Right ventricle myocardium inferior (tissue), 1 donor: ENCODE measurements around the gene TCEA3. TPM values are rescaled to one million over a fixed set of nuclear protein-coding genes. Genes with fewer than 3 reads are reported as not detected.

Source experiments
- ATAC-seq: fragments of 200-7000 bp; cut with Tn5 transposase; one replicate; pipeline ENCODE4 v1.9.1; 2020; ENCODE audit warnings: mild to moderate bottlenecking, moderate library complexity
- DNase-seq: peaks from one replicate; pipeline ENCODE4 v3.0.0; 2021; ENCODE audit errors: missing footprints
- intact Hi-C: fragments of 100-400 bp; cut with DNase I; formaldehyde crosslinking; loops from one replicate; pipeline ENCODE4 v1.11.0; 2022
- total RNA-seq: library from RNA; stranded (reverse); fragmentation: NEBNext Ultra II Directional; extraction: Animal tissue kit (Norgen Biotek cat#: 25700); gene quantifications from one replicate; pipeline ENCODE4 v1.2.1, GENCODE V29; 2021
- donor health status: DM: no; HTN: yes; CAD: no; lungs with severe emphysema.

Gene TCEA3
- total RNA-seq, 1 donor from 2014 or later, result 73.6 TPM

DNA sequence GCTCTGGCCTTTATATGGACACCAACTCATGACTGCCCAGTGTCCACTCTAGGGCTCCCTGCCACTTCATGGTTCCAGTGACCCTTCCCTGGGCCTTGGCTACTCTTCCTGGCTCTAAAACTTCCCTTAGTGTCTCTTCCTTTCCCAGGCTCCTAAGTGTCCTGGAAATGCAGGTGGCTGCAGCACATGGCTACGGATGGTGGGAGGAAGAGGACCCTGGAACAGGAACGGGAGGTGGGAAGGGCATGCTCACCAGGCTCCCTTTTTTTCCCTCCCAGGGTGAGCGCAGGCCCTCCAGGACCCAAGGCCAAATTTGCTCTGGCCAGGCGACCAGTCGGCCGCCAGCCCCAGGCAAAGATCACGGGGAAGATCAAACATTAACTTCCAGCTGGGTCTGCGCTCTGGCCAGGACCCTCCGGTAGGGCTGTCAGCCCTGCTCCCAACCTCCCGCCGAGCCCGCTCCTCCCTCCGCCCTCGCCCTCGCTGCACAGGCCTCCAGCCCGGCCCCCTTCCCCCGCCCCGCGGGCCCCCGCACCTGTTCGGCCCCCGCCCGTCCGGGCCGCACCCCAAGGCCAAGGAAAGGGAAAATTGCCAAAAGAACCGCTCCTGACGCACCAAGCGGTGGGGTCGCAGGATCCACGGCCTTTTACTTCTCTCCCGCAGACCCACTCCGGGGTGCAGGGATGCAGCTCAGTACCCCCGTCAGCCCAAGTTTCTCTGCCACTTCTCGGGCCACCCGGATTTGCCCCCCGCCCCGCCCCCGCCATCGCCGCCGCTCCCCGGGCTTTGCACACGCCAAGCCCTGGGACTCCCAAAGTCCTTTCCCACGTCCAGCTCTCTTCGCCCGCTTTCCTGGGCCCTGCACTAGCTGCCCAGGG lies 894 bp downstream of the TCEA3 start:
- intact Hi-C loops, result loop anchor here (2.0 to 5.0 kb wide), 3 partner anchors 19 to 76 kb away; partner anchors contain the start of gene ASAP3
- DNase-seq (no peak), ATAC-seq (peak; percentile 33)

DNA sequence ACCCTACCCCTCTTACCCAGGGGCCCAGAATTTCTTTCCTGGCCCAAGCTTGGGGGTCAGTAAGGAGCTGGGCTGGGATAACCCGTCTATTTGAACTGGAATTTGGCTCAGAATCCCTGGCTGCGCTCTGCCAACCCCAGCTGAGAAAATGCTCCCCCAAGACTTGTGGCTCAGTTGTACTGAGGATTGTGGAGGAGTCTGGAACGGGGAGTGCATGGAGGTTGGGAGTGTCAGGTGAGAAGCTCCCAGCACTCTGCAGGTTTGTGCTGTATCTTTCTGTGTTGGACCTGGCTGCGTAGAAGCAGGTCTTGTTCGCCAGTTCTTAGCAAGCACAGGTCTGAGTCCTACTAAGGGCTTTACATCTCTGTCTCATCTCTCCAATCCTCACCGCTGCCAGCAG lies 1.6 kb downstream of the TCEA3 start:
- DNase-seq (no peak), ATAC-seq (no peak)
- intact Hi-C loops, result loop anchor here (2.0 to 5.0 kb wide), 3 partner anchors 18 to 76 kb away; partner anchors contain the start of gene ASAP3

DNA sequence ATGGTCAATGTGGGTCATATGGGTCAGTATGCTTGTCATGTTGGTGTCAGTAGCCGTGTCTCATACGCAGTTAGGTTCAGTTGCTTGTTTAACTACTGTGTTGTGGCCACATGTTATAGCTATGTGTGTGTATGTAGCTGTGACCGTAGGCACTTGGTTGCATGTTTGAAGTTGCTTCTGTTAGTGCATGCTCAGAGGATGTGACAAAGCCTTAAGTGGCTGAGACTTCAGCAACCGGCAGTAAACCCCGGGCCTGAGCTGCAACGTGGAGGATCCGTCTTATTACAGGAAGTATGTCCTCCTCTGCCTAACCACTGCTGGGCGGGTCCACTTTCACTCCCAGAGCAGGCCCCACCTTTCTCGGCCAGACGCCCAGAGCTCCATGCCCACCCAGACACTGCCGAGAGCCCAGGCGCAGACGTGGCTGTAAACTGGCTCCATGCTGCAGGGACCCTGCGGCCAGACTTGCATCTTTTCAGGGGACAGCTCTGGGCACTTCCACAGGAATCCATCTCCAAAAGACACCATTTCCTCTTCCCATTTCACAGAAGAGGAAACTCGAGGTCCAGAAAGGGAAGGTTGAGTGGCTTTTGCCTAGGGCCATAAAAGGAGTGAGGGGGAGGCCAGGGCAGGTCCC lies 2.2 kb downstream of the TCEA3 start:
- DNase-seq, result peak; percentile 86
- ATAC-seq, result peak; percentile 44
- intact Hi-C loops, result loop anchor here (2.0 to 5.0 kb wide), 3 partner anchors 18 to 75 kb away; partner anchors contain the start of gene ASAP3

DNA sequence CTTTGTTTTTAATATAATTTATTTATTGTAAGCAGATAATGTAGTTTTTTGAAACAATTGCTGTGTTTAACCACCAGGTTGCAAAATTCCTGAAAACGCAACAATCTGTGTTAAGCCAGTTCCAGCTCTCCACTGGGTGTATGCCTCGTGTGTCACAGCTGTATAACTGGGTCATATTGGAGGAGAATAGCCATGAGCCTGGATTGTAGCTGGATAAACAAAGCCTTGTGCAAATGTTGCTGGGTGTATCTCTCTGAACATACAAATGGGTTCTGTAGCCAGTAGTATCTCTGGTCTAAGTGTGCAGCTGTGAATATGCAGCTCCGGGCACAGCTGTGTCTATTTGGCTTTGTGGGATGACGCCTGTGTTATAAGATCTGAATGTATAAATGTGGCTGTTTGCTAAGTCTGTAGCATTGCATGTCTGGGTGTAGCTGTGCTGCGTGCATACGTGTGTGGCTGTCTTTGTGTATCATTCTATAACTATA lies 2.8 kb downstream of the TCEA3 start:
- intact Hi-C loops, result loop anchor here (2.0 to 5.0 kb wide), 3 partner anchors 17 to 74 kb away; partner anchors contain the start of gene ASAP3
- DNase-seq (no peak), ATAC-seq (peak; percentile 51)

- DNase-seq, result no peak
- no peak for ATAC-seq
- intact Hi-C loops, result loop anchor here (5.0 kb wide), 2 partner anchors 61 to 74 kb away; partner anchors contain the start of gene ASAP3
Observed at GRCh38 chr1:23421343-23421742, 3.2 kb downstream of the TCEA3 start.

GRCh38 chr1:23420778-23421177 lies 3.8 kb downstream of the TCEA3 start:
- ATAC-seq (no peak), DNase-seq (no peak)
- intact Hi-C loops, result loop anchor here (5.0 kb wide), 2 partner anchors 62 to 73 kb away; partner anchors contain the start of gene ASAP3

DNA sequence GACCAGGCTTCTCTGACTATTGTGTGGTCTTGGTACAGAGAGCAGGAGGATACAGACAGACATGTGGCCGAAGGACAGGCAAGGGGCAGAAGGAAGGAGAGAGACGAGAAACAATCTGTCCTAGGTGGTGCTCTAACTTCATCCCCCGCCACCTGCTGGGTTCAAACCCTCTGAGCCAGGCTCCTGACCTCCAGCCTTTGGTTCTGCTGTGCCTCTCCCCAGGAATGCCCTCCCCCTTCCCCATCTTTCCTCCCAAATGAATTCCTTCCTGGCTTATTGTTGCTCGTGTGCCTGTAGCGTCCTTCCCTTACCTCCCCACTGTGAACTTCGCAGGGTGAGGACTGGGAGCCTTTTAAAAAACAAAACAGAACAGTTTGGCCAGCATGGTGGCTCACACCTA lies 5.4 kb downstream of the TCEA3 start:
- intact Hi-C loops, result no loop called here
- ATAC-seq (no peak), DNase-seq (no peak)

- ATAC-seq, result peak; percentile 27
- peak; percentile 78 for DNase-seq
- intact Hi-C loops, result no loop called here
Observed at GRCh38 chr1:23417570-23417969, 7.0 kb downstream of the TCEA3 start.

DNA sequence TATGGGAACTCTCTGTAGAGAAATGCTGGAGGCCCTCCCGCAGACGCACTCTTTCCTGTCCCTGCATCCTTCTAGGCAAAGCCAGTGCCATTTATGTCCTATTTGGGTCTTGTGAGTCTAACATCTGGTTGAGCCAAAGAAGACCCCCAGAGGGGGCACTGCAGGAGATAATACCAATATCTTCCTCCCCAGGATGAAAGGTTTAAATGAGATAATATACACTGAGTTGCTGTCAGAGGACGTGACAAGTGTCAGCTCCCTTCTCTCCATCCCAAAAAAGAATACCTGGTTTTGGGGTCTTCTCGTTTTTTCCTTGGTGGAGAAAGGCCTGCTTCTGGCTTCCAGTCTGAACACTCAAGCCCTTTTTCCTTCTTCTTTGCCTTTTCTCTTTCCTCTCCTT lies 7.6 kb downstream of the TCEA3 start:
- intact Hi-C loops, result no loop called here
- no peak for ATAC-seq
- no peak for DNase-seq

GRCh38 chr1:23408797-23409290 lies 15.7 kb downstream of the TCEA3 start:
- ATAC-seq, result no peak
- intact Hi-C loops, result no loop called here
- no peak for DNase-seq

GRCh38 chr1:23407016-23407630 lies 17.4 kb downstream of the TCEA3 start:
- intact Hi-C loops, result no loop called here
- peak; percentile 75 for ATAC-seq
- DNase-seq, result no peak

DNA sequence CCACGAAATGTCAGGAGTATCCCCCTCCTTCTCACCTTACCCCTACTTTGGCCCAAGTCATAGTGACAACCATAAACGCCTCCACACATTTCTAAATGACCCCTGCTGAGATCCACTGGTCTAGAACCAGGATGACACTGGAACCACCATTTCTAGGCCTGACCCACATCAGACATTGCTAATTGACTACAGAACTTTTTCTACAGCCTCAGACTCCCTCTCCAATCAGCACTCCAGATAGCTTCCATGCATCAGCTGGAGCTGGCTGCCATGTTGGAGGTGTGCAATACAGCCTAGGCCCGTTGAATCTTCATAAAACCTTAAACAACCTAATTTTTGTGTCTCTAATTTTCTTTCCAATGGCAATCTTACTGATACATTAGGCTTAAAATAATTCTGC lies 18.6 kb downstream of the TCEA3 start:
- DNase-seq, result no peak
- ATAC-seq, result no peak
- intact Hi-C loops, result loop anchor here (2.0 kb wide), 1 partner anchor 17 kb away; no protein-coding TSS in a partner anchor

- peak; percentile 84 for ATAC-seq
- intact Hi-C loops, result loop anchor here (1.0 to 2.0 kb wide), 3 partner anchors 19 to 60 kb away; partner anchors contain the start of genes HNRNPR and ZNF436
- DNase-seq, result peak; percentile 89
Observed at GRCh38 chr1:23403735-23404486, 20.6 kb downstream of the TCEA3 start.

DNA sequence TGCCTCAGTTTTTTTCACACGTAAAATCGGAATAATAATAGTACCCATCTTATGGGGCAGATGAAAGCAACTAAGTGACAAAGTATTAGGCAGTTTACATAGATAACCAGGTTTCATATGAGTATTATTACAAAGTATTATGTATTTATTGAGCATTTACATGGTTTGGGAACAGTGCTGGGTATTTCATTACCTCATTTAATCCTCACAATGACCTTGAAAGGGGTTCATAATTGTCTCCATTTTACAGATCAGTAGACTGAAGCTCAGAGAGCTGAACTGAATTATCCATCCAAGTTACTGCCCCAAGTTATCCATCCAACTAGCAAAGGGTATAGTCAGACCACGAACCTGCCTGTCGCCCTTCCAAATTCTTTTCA lies 21.2 kb downstream of the TCEA3 start:
- no peak for ATAC-seq
- intact Hi-C loops, result loop anchor here (1.0 to 2.0 kb wide), 2 partner anchors 35 to 59 kb away; partner anchors contain the start of genes HNRNPR and ZNF436
- DNase-seq, result no peak

GRCh38 chr1:23403038-23403336 lies 21.6 kb downstream of the TCEA3 start:
- intact Hi-C loops, result loop anchor here (1.0 to 2.0 kb wide), 2 partner anchors 34 to 59 kb away; partner anchors contain the start of genes HNRNPR and ZNF436
- DNase-seq (no peak), ATAC-seq (no peak)

- intact Hi-C loops, result loop anchor here (1.0 to 2.0 kb wide), 2 partner anchors 34 to 58 kb away; partner anchors contain the start of genes HNRNPR and ZNF436
- no peak for ATAC-seq
Observed at GRCh38 chr1:23402286-23403037, 22.1 kb downstream of the TCEA3 start.

DNA sequence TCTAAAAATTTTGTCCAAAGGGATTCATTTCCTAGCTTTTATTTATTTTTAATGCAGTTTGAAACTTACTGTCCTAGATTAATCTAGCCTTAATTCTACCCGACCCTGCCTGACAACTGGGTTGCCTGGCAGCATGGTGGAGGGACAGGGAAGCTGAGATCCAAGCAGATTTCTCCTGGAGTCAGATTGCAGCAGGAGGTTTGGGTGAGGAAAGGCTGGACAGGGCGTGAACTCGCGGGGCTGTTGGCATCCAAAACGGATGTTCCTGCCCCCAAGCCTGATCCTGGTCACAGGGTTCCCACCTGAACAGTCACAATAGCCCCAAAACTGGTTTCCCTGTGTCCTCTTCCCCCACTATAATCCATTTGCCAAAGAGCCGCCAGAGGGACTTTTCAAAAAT lies 23.2 kb downstream of the TCEA3 start:
- intact Hi-C loops, result no loop called here
- no peak for ATAC-seq
- no peak for DNase-seq

More at GRCh38 chr1:23402286-23403037, 22.1 kb downstream of the TCEA3 start:
- no peak for DNase-seq
